ENCODE results near the gene DUSP8. TPM values are rescaled to one million over a fixed set of nuclear protein-coding genes. Genes with fewer than 3 reads are reported as not detected.

DUSP8 gene
- polyA plus RNA-seq, 1 experiment: 1.5 TPM

- CTCF ChIA-PET: no interaction called here
- POLR2A ChIA-PET: no interaction called here
- no peak overlapping the region for H3K27ac ChIP-seq (ENCODE audit: low read depth, low read length)
- no peaks in the 10 kb centered on the region; the same call in 1 of the 2 replicates for H3K9me3 ChIP-seq (ENCODE audit: control insufficient read depth, insufficient read depth, low read length)
- no peaks in the 10 kb centered on the region for H3K27me3 ChIP-seq (ENCODE audit: control insufficient read depth, insufficient read depth, low read length)
- H3K4me3 ChIP-seq (ENCODE audit: low read depth, low read length): no peak overlapping the region
- no peak for DNase-seq (ENCODE audit: low read depth, low spot score)
- TF ChIP-seq CTCF (IDR thresholded peaks at IDR 0.05; ENCODE audit: low read depth, low read length): no peak
These were observed 48.3 kb downstream of the DUSP8 start for GRCh38 chr11:1523779-1524178.

GRCh38 chr11:1523077-1523476 is 49.0 kb downstream of the DUSP8 start:
- TF ChIP-seq CTCF (IDR thresholded peaks at IDR 0.05; ENCODE audit: low read depth, low read length): no peak
- ChIA-PET CTCF (no interaction called here), POLR2A (no interaction called here)
- H3K4me3 ChIP-seq (ENCODE audit: low read depth, low read length): no peak overlapping the region
- DNase-seq (ENCODE audit: low read depth, low spot score): no peak
- H3K27me3 ChIP-seq (ENCODE audit: control insufficient read depth, insufficient read depth, low read length): no peaks in the 10 kb centered on the region
- no peak overlapping the region for H3K27ac ChIP-seq (ENCODE audit: low read depth, low read length)
- H3K9me3 ChIP-seq (ENCODE audit: control insufficient read depth, insufficient read depth, low read length): no peaks in the 10 kb centered on the region; the same call in 1 of the 2 replicates

GRCh38 chr11:1522081-1522424 is 50.0 kb downstream of the DUSP8 start:
- Histone ChIP-seq H3K4me3 (ENCODE audit: low read depth, low read length) (no peak overlapping the region), H3K27me3 (ENCODE audit: control insufficient read depth, insufficient read depth, low read length) (no peaks in the 10 kb centered on the region), H3K9me3 (ENCODE audit: control insufficient read depth, insufficient read depth, low read length) (no peaks in the 10 kb centered on the region; the same call in 1 of the 2 replicates), H3K27ac (ENCODE audit: low read depth, low read length) (no peak overlapping the region)
- TF ChIP-seq CTCF (IDR thresholded peaks at IDR 0.05; ENCODE audit: low read depth, low read length): no peak
- DNase-seq (ENCODE audit: low read depth, low spot score): no peak
- POLR2A ChIA-PET: no interaction called here
- CTCF ChIA-PET: interaction anchor here (0.6 kb wide), 1 partner anchor 242 kb away, joined by 4 read pairs; no protein-coding TSS in a partner anchor

GRCh38 chr11:1521382-1522080 is 50.5 kb downstream of the DUSP8 start:
- TF ChIP-seq CTCF (IDR thresholded peaks at IDR 0.05; ENCODE audit: low read depth, low read length): no peak
- ChIA-PET CTCF (interaction anchor here (0.6 kb wide), 1 partner anchor 241 kb away, joined by 4 read pairs; no protein-coding TSS in a partner anchor), POLR2A (no interaction called here)

GRCh38 chr11:1520663-1521267 is 51.3 kb downstream of the DUSP8 start:
- no peak for DNase-seq (ENCODE audit: low read depth, low spot score)
- no peaks in the 10 kb centered on the region; the same call in 1 of the 2 replicates for H3K9me3 ChIP-seq (ENCODE audit: control insufficient read depth, insufficient read depth, low read length)
- H3K27me3 ChIP-seq (ENCODE audit: control insufficient read depth, insufficient read depth, low read length): no peaks in the 10 kb centered on the region
- no peak overlapping the region for H3K27ac ChIP-seq (ENCODE audit: low read depth, low read length)
- POLR2A ChIA-PET: no interaction called here
- CTCF ChIA-PET: no interaction called here
- TF ChIP-seq CTCF (IDR thresholded peaks at IDR 0.05; ENCODE audit: low read depth, low read length): no peak
- H3K4me3 ChIP-seq (ENCODE audit: low read depth, low read length): no peak overlapping the region

More at GRCh38 chr11:1521382-1522080, 50.5 kb downstream of the DUSP8 start:
- Histone ChIP-seq H3K9me3 (ENCODE audit: control insufficient read depth, insufficient read depth, low read length) (no peaks in the 10 kb centered on the region; the same call in 1 of the 2 replicates), H3K27ac (ENCODE audit: low read depth, low read length) (no peak overlapping the region), H3K4me3 (ENCODE audit: low read depth, low read length) (no peak overlapping the region), H3K27me3 (ENCODE audit: control insufficient read depth, insufficient read depth, low read length) (no peaks in the 10 kb centered on the region)
- no peak for DNase-seq (ENCODE audit: low read depth, low spot score)
